ENCODE data around the gene LPP.

DNA sequence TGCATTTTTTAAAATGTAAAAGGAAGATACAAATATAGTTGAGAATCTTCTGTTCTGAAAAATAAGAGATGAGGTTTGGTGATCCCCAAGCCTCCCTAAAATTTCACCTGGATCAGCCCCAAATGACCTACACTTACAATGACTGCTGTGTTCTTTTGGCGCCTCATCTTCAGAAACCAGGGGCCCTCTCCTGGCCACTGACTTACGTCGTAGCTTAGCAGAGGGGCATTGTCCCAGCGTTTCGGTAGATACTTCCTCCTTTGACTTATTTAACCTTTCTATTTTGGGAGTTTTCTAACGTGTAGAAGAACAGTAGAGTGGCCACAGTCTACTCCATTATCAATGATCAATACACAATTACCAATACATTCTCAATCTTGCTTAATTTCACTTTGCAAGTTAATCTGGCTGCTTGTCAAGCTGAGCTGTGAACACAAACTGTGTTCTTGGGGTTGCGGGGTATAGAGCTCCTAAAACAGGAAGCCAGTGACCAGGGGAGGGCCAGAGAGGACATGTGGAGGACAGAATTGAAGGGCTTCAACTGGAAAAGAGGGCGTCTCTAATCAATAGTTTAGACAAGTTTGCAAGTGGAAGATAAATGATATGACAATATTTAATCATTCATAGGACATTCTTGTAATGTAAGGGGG, 419.5 kb downstream of the LPP start:
- TF ChIP-seq, protein P1, sequence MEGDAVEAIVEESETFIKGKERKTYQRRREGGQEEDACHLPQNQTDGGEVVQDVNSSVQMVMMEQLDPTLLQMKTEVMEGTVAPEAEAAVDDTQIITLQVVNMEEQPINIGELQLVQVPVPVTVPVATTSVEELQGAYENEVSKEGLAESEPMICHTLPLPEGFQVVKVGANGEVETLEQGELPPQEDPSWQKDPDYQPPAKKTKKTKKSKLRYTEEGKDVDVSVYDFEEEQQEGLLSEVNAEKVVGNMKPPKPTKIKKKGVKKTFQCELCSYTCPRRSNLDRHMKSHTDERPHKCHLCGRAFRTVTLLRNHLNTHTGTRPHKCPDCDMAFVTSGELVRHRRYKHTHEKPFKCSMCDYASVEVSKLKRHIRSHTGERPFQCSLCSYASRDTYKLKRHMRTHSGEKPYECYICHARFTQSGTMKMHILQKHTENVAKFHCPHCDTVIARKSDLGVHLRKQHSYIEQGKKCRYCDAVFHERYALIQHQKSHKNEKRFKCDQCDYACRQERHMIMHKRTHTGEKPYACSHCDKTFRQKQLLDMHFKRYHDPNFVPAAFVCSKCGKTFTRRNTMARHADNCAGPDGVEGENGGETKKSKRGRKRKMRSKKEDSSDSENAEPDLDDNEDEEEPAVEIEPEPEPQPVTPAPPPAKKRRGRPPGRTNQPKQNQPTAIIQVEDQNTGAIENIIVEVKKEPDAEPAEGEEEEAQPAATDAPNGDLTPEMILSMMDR (IDR thresholded peaks at IDR 0.05; ENCODE audit: insufficient read depth, low read depth, low read length) = no peak
- no peak for TF ChIP-seq EZH2 (IDR thresholded peaks at IDR 0.05; ENCODE audit: insufficient read depth, low read length)
